HG03439 (cell line): Measurements from ENCODE around the gene IMMP2L.

ENCODE experiments used
- ATAC-seq: cut with Tn5 transposase; IDR thresholded peaks from one replicate; pipeline ENCODE4 v1.9.1; 2021; ENCODE audit warnings: mild to moderate bottlenecking, moderate library complexity; ENCODE audit not compliant: unreplicated experiment

Gene IMMP2L

GRCh38 chr7:110854166-110854565 is 708.1 kb downstream of the IMMP2L start:
- ATAC-seq = no peak

- ATAC-seq = no peak
Observed at GRCh38 chr7:110853263-110853662, 709.0 kb downstream of the IMMP2L start.

- no peak for ATAC-seq
Observed at GRCh38 chr7:110852156-110852940, 709.9 kb downstream of the IMMP2L start.

- ATAC-seq = no peak
Observed at GRCh38 chr7:110850224-110850623, 712.1 kb downstream of the IMMP2L start.

- no peak for ATAC-seq
Observed at GRCh38 chr7:110842796-110843195, 719.5 kb downstream of the IMMP2L start.

- ATAC-seq = no peak
Observed at GRCh38 chr7:110841840-110842545, 720.3 kb downstream of the IMMP2L start.

GRCh38 chr7:110839866-110840265 is 722.4 kb downstream of the IMMP2L start:
- ATAC-seq = no peak

GRCh38 chr7:110835849-110836248 is 726.4 kb downstream of the IMMP2L start:
- ATAC-seq = no peak

- ATAC-seq = no peak
Observed at GRCh38 chr7:110835218-110835617, 727.1 kb downstream of the IMMP2L start.

- ATAC-seq = no peak
Observed at GRCh38 chr7:110831419-110831818, 730.9 kb downstream of the IMMP2L start.

- ATAC-seq = no peak
Observed at GRCh38 chr7:110830778-110831177, 731.5 kb downstream of the IMMP2L start.

GRCh38 chr7:110827936-110828335 is 734.4 kb downstream of the IMMP2L start:
- ATAC-seq = no peak

- no peak for ATAC-seq
Observed at GRCh38 chr7:110827287-110827855, 734.9 kb downstream of the IMMP2L start.

- no peak for ATAC-seq
Observed at GRCh38 chr7:110813986-110814385, 748.3 kb downstream of the IMMP2L start.

- no peak for ATAC-seq
Observed at GRCh38 chr7:110809832-110810231, 752.5 kb downstream of the IMMP2L start.

GRCh38 chr7:110808361-110808760 is 753.9 kb downstream of the IMMP2L start:
- no peak for ATAC-seq

GRCh38 chr7:110804501-110804900 is 757.8 kb downstream of the IMMP2L start:
- ATAC-seq = no peak

GRCh38 chr7:110803602-110804143 is 758.6 kb downstream of the IMMP2L start:
- ATAC-seq = no peak

- ATAC-seq = no peak
Observed at GRCh38 chr7:110801502-110801901, 760.8 kb downstream of the IMMP2L start.

- ATAC-seq = no peak
Observed at GRCh38 chr7:110800984-110801383, 761.3 kb downstream of the IMMP2L start.

GRCh38 chr7:110797656-110798055 is 764.6 kb downstream of the IMMP2L start:
- ATAC-seq = no peak

GRCh38 chr7:110790992-110791391 is 771.3 kb downstream of the IMMP2L start:
- no peak for ATAC-seq
